ENCODE data around the gene CATSPER1. TPM values are rescaled to one million over a fixed set of nuclear protein-coding genes. Genes with fewer than 3 reads are reported as not detected.

CATSPER1 gene
- polyA plus RNA-seq, 1 experiment, result 0.25 TPM

DNA sequence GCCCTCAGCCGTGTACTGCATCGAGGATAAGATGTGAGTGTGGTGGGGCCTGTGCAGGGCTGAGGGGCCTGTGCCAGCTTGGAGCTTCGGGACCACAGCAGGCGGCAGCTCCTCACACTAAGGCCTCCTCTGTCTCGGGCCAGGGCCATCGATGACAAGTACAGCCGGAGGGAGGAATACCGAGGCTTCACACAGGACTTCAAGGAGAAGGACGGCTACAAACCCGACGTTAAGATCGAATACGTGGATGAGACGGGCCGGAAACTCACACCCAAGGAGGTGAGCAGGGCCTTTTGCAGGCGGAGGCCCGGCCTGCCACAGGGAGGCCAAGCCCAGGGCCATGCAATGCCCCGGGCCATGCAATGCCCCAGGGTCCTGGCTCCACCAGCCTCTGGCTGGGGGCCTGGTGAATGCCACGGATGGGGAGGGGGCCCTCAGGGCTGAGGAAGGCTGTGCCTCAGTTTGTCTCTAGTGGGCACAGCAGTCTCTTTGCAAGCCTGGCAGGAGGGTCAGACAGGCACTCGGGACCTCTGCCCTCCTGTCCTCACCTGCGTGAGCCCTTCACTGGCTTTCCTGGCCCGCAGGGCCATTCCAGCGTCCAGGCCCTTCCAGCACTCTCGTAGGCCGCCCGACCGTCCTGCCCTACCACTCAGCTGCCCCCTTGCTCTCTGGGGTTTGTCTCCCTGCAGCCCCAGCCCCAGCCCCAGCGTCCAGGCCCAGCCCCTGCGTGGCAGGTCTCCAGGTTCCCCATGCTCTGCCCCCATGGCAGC lies 48.5 kb downstream of the CATSPER1 start:
- no peak for DNase-seq (ENCODE audit: low read depth, low spot score)
- H3K27ac ChIP-seq (ENCODE audit: low read depth, low read length), result no peak overlapping the region
- no peaks in the 10 kb centered on the region; the same call in 1 of the 2 replicates for H3K9me3 ChIP-seq (ENCODE audit: control insufficient read depth, insufficient read depth, low read length)
- H3K27me3 ChIP-seq (ENCODE audit: control insufficient read depth, insufficient read depth, low read length), result no peaks in the 10 kb centered on the region
- ChIA-PET CTCF (interaction anchor here (3.6 kb wide), 1 partner anchor 90 kb away, joined by 13 read pairs; the partner anchor contains the start of gene FIBP), POLR2A (no interaction called here)
- TF ChIP-seq, protein P1, sequence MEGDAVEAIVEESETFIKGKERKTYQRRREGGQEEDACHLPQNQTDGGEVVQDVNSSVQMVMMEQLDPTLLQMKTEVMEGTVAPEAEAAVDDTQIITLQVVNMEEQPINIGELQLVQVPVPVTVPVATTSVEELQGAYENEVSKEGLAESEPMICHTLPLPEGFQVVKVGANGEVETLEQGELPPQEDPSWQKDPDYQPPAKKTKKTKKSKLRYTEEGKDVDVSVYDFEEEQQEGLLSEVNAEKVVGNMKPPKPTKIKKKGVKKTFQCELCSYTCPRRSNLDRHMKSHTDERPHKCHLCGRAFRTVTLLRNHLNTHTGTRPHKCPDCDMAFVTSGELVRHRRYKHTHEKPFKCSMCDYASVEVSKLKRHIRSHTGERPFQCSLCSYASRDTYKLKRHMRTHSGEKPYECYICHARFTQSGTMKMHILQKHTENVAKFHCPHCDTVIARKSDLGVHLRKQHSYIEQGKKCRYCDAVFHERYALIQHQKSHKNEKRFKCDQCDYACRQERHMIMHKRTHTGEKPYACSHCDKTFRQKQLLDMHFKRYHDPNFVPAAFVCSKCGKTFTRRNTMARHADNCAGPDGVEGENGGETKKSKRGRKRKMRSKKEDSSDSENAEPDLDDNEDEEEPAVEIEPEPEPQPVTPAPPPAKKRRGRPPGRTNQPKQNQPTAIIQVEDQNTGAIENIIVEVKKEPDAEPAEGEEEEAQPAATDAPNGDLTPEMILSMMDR (IDR thresholded peaks at IDR 0.05; ENCODE audit: low read depth, low read length), result no peak
- H3K4me3 ChIP-seq (ENCODE audit: low read depth, low read length), result no peak overlapping the region

DNA sequence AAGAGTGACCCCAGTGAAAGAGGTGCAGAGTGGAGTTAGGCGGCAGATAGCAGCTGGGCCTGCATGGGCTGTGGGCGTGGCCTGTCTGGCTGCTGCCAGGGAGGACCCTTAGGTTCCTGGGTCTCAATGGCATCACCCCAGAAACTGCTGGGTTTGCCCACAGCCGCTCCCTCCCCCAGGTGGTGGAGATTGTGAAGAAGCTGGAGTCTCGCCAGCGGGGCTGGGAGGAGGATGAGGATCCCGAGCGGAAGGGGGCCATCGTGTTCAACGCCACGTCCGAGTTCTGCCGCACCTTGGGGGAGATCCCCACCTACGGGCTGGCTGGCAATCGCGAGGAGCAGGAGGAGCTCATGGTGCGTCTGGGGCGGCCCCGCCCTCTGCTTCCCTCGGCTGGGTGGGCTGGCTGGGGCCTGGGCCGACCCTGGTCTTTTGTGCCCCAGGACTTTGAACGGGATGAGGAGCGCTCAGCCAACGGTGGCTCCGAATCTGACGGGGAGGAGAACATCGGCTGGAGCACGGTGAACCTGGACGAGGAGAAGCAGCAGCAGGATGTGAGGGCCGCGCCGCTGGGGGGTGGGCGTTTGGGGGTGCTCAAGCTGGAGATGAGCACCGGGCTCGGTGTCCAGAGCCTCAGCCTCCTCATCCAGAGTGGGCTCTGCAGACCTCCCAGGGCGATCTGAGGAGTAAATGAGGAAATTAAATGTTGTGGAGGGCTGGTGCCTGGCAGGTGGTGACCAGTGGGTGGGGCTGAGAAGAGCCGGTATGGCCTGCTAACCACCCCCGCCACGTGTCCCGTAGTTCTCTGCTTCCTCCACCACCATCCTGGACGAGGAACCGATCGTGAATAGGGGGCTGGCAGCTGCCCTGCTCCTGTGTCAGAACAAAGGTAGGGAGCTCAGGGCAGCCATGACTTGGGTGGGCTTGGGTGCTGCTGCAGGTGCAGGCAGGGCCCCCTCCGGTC lies 49.8 kb downstream of the CATSPER1 start:
- TF ChIP-seq, protein P1 (IDR thresholded peaks at IDR 0.05; ENCODE audit: low read depth, low read length), result no peak

GRCh38 chr11:65975771-65976170 lies 50.5 kb downstream of the CATSPER1 start:
- Histone ChIP-seq H3K27me3 (ENCODE audit: control insufficient read depth, insufficient read depth, low read length) (no peaks in the 10 kb centered on the region), H3K4me3 (ENCODE audit: low read depth, low read length) (no peak overlapping the region), H3K9me3 (ENCODE audit: control insufficient read depth, insufficient read depth, low read length) (no peaks in the 10 kb centered on the region; the same call in 1 of the 2 replicates), H3K27ac (ENCODE audit: low read depth, low read length) (no peak overlapping the region)
- POLR2A ChIA-PET, result interaction anchor here (0.7 to 1.3 kb wide), 2 partner anchors 86 to 116 kb away, joined by 6 to 7 read pairs; no protein-coding TSS in a partner anchor
- CTCF ChIA-PET, result no interaction called here
- no peak for DNase-seq (ENCODE audit: low read depth, low spot score)
- TF ChIP-seq, protein P1 (IDR thresholded peaks at IDR 0.05; ENCODE audit: low read depth, low read length), result no peak

More for the DNA sequence above, 49.8 kb downstream of the CATSPER1 start:
- no peak for DNase-seq (ENCODE audit: low read depth, low spot score)
- H3K27me3 ChIP-seq (ENCODE audit: control insufficient read depth, insufficient read depth, low read length), result no peaks in the 10 kb centered on the region
- no peak overlapping the region for H3K4me3 ChIP-seq (ENCODE audit: low read depth, low read length)
- H3K9me3 ChIP-seq (ENCODE audit: control insufficient read depth, insufficient read depth, low read length), result no peaks in the 10 kb centered on the region; the same call in 1 of the 2 replicates
- H3K27ac ChIP-seq (ENCODE audit: low read depth, low read length), result no peak overlapping the region
- CTCF ChIA-PET, result interaction anchor here (3.6 kb wide), 1 partner anchor 88 kb away, joined by 13 read pairs; the partner anchor contains the start of gene FIBP
- POLR2A ChIA-PET, result interaction anchor here (1.3 kb wide), 1 partner anchor 117 kb away, joined by 6 read pairs; no protein-coding TSS in a partner anchor

GRCh38 chr11:65973439-65974110 lies 52.7 kb downstream of the CATSPER1 start:
- no peaks in the 10 kb centered on the region; the same call in 1 of the 2 replicates for H3K9me3 ChIP-seq (ENCODE audit: control insufficient read depth, insufficient read depth, low read length)
- H3K27ac ChIP-seq (ENCODE audit: low read depth, low read length), result no peak overlapping the region
- ChIA-PET POLR2A (interaction anchor here (0.6 kb wide), 1 partner anchor 85 kb away, joined by 3 read pairs; the partner anchor contains the start of gene FIBP), CTCF (interaction anchor here (0.9 kb wide), 1 partner anchor 89 kb away, joined by 3 read pairs; no protein-coding TSS in a partner anchor)
- H3K27me3 ChIP-seq (ENCODE audit: control insufficient read depth, insufficient read depth, low read length), result no peaks in the 10 kb centered on the region
- no peak for DNase-seq (ENCODE audit: low read depth, low spot score)
- TF ChIP-seq, protein P1 (IDR thresholded peaks at IDR 0.05; ENCODE audit: low read depth, low read length), result no peak
- no peak overlapping the region for H3K4me3 ChIP-seq (ENCODE audit: low read depth, low read length)

Data from AG04450 (cell line).